ENCODE results near the gene MAU2. TPM values are rescaled to one million over a fixed set of nuclear protein-coding genes. Genes with fewer than 3 reads are reported as not detected.

The MAU2 gene
- polyA plus RNA-seq, 1 donor from 2014 or later: 48.3 TPM

DNA sequence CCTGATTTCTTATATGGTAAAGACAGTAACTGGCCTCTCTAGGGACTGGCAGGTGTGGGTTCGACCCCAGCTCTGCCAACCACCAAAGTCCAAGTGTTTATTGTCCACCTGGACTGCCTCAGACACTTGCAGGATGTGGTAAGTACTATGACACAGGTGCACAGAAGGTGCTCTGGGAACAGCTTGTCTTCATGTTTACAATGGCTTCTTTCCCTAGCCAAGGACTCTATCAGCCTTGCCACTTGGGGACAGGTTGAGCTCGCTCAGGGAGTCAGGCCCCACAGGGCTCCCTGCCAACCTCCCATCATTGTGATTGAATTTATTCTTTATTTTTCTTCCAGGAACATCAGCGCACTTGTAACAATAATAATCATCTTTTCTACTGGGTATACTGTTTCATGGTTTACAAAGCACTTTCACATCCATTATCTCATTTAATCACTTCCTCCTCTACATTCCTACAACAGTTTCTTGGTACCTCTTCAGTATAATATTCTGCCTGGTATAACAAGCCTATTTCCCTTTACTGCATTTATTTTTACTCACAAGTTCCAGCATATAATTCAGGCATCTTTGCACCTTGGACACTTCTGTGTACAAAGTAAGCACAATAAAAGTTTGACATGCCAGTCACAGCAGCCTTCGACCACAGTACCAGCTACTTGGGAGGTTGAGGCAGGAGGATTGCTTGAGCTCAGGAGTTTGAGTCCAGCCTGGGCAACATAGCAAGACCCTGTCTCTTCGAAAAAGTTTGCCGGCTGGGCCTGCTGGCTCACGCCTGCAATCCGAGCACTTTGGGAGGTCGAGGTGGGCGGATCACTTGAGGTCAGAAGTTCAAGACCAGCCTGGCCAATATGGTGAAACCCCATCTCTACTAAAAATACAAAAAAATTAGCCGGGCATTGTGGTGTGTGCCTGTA, 60.6 kb downstream of the MAU2 start:
- H3K79me2 ChIP-seq (replicated peaks; ENCODE audit: insufficient read depth, low read length): peaks cover 3% of the 10 kb centered on the region
- H3K9me2 ChIP-seq (ENCODE audit: insufficient read depth, low read length): no peaks in the 10 kb centered on the region
- H3K9ac ChIP-seq (ENCODE audit: low read length): no peak overlapping the region
- H3K9me3 ChIP-seq (ENCODE audit: low read length): no peaks in the 10 kb centered on the region
- no peak overlapping the region for H2AFZ ChIP-seq (ENCODE audit: low read depth, low read length)
- H3K4me2 ChIP-seq (ENCODE audit: low read length): no peak overlapping the region
- H4K20me1 ChIP-seq (ENCODE audit: insufficient read depth): no peaks in the 10 kb centered on the region
- no peaks in the 10 kb centered on the region for H3K27me3 ChIP-seq (ENCODE audit: insufficient read depth, low read depth, low read length)
- H3K4me3 ChIP-seq (ENCODE audit: low read length): no peak overlapping the region
- no peak for TF ChIP-seq SMC3 (conservative IDR thresholded peaks at IDR 0.05; ENCODE audit: poor library complexity)
- TF ChIP-seq MXI1 (conservative IDR thresholded peaks at IDR 0.05; ENCODE audit: poor library complexity, severe bottlenecking): no peak
- no peak for TF ChIP-seq TAF1 (IDR thresholded peaks at IDR 0.05; ENCODE audit: low read depth)
- TF ChIP-seq EP300 (conservative IDR thresholded peaks at IDR 0.05; ENCODE audit: poor library complexity, severe bottlenecking): no peak
- TF ChIP-seq, protein P1, sequence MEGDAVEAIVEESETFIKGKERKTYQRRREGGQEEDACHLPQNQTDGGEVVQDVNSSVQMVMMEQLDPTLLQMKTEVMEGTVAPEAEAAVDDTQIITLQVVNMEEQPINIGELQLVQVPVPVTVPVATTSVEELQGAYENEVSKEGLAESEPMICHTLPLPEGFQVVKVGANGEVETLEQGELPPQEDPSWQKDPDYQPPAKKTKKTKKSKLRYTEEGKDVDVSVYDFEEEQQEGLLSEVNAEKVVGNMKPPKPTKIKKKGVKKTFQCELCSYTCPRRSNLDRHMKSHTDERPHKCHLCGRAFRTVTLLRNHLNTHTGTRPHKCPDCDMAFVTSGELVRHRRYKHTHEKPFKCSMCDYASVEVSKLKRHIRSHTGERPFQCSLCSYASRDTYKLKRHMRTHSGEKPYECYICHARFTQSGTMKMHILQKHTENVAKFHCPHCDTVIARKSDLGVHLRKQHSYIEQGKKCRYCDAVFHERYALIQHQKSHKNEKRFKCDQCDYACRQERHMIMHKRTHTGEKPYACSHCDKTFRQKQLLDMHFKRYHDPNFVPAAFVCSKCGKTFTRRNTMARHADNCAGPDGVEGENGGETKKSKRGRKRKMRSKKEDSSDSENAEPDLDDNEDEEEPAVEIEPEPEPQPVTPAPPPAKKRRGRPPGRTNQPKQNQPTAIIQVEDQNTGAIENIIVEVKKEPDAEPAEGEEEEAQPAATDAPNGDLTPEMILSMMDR (IDR thresholded peaks at IDR 0.05; ENCODE audit: poor library complexity, severe bottlenecking): no peak
- TF ChIP-seq EZH2 (IDR thresholded peaks at IDR 0.05; ENCODE audit: borderline replicate concordance, insufficient read depth, low read length, poor library complexity, severe bottlenecking): no peak
- TF ChIP-seq RAD21 (conservative IDR thresholded peaks at IDR 0.05): no peak
- TF ChIP-seq, protein P2, sequence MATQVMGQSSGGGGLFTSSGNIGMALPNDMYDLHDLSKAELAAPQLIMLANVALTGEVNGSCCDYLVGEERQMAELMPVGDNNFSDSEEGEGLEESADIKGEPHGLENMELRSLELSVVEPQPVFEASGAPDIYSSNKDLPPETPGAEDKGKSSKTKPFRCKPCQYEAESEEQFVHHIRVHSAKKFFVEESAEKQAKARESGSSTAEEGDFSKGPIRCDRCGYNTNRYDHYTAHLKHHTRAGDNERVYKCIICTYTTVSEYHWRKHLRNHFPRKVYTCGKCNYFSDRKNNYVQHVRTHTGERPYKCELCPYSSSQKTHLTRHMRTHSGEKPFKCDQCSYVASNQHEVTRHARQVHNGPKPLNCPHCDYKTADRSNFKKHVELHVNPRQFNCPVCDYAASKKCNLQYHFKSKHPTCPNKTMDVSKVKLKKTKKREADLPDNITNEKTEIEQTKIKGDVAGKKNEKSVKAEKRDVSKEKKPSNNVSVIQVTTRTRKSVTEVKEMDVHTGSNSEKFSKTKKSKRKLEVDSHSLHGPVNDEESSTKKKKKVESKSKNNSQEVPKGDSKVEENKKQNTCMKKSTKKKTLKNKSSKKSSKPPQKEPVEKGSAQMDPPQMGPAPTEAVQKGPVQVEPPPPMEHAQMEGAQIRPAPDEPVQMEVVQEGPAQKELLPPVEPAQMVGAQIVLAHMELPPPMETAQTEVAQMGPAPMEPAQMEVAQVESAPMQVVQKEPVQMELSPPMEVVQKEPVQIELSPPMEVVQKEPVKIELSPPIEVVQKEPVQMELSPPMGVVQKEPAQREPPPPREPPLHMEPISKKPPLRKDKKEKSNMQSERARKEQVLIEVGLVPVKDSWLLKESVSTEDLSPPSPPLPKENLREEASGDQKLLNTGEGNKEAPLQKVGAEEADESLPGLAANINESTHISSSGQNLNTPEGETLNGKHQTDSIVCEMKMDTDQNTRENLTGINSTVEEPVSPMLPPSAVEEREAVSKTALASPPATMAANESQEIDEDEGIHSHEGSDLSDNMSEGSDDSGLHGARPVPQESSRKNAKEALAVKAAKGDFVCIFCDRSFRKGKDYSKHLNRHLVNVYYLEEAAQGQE (IDR thresholded peaks at IDR 0.05; ENCODE audit: borderline replicate concordance): no peak
- TF ChIP-seq POLR2AphosphoS5 (IDR thresholded peaks at IDR 0.05): no peak
- H3K27ac ChIP-seq (ENCODE audit: low read length): no peak overlapping the region
- peaks cover 3% of the 10 kb centered on the region for H3F3A ChIP-seq (ENCODE audit: insufficient read depth, low read length, poor library complexity, severe bottlenecking)
- no peaks in the 10 kb centered on the region for H3K36me3 ChIP-seq (ENCODE audit: insufficient read depth, low read length)

DNA sequence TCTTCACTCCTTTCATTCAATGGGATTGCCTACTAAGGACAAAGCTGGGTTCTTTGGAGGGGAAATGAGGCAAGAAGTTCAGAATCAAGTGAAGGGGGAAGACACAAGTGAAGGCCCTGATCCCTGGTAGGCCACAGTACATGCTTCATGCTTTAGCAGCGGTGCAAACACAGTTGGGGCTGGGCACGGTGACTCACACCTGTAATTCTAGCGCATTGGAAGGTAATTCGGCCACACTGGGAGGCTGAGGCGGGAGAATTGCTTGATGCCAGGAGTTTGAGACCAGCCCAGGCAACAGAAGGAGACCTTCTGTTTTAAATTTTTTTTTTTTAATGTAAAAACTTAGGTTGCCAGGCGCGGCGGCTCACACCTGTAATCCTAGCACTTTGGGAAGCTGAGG, 61.5 kb downstream of the MAU2 start:
- Histone ChIP-seq H3K9me3 (ENCODE audit: low read length) (no peaks in the 10 kb centered on the region), H4K20me1 (ENCODE audit: insufficient read depth) (no peaks in the 10 kb centered on the region), H3K9ac (ENCODE audit: low read length) (no peak overlapping the region), H3K27me3 (ENCODE audit: insufficient read depth, low read depth, low read length) (no peaks in the 10 kb centered on the region), H3K4me3 (ENCODE audit: low read length) (no peak overlapping the region), H3F3A (ENCODE audit: insufficient read depth, low read length, poor library complexity, severe bottlenecking) (peaks cover 3% of the 10 kb centered on the region), H3K9me2 (ENCODE audit: insufficient read depth, low read length) (no peaks in the 10 kb centered on the region), H3K79me2 (replicated peaks; ENCODE audit: insufficient read depth, low read length) (peaks cover 10% of the 10 kb centered on the region), H3K27ac (ENCODE audit: low read length) (no peak overlapping the region), H3K4me2 (ENCODE audit: low read length) (no peak overlapping the region), H3K36me3 (ENCODE audit: insufficient read depth, low read length) (no peaks in the 10 kb centered on the region), H2AFZ (ENCODE audit: low read depth, low read length) (no peak overlapping the region)
- TF ChIP-seq, protein P2 (IDR thresholded peaks at IDR 0.05; ENCODE audit: borderline replicate concordance): no peak
- TF ChIP-seq EP300 (conservative IDR thresholded peaks at IDR 0.05; ENCODE audit: poor library complexity, severe bottlenecking) (no peak), SMC3 (conservative IDR thresholded peaks at IDR 0.05; ENCODE audit: poor library complexity) (no peak), POLR2AphosphoS5 (IDR thresholded peaks at IDR 0.05) (no peak), EZH2 (IDR thresholded peaks at IDR 0.05; ENCODE audit: borderline replicate concordance, insufficient read depth, low read length, poor library complexity, severe bottlenecking) (no peak), RAD21 (conservative IDR thresholded peaks at IDR 0.05) (no peak), TAF1 (IDR thresholded peaks at IDR 0.05; ENCODE audit: low read depth) (no peak), MXI1 (conservative IDR thresholded peaks at IDR 0.05; ENCODE audit: poor library complexity, severe bottlenecking) (no peak)
- TF ChIP-seq, protein P1 (IDR thresholded peaks at IDR 0.05; ENCODE audit: poor library complexity, severe bottlenecking): no peak
